A549 (cell line): ENCODE data around the gene ABCB1.

Source experiments
- CHD2 ChIP-seq: fragments of 150-350 bp; IDR thresholded peaks from 2 replicates; pipeline ENCODE4 v1.6.1; 2014; ENCODE audit warnings: low read length; ENCODE audit not compliant: partially characterized antibody
- EHMT2 ChIP-seq: fragments of 200-600 bp; sonication (generic); IDR thresholded peaks from 2 replicates; pipeline ENCODE4 v1.6.1; 2016; ENCODE audit warnings: antibody characterized with exemption, low read depth, mild to moderate bottlenecking, moderate library complexity
- ESRRA ChIP-seq: fragments of 150-350 bp; IDR thresholded peaks from 2 replicates; pipeline ENCODE4 v1.6.1; 2014; ENCODE audit warnings: mild to moderate bottlenecking, low read length, borderline replicate concordance
- JUN ChIP-seq, 2 experiments: fragments of >200 bp; sonication (Bioruptor Twin); formaldehyde crosslinking; IDR thresholded peaks; 2 replicates in 1 of 2; 3 replicates in 1 of 2; pipeline ENCODE4 v1.6.1; 2016 to 2017
- NPAS2 ChIP-seq: fragments of 250-450 bp; sonication (Bioruptor Pico); IDR thresholded peaks from 2 replicates; pipeline ENCODE4 v1.8.0; 2022; ENCODE audit warnings: mild to moderate bottlenecking, moderate library complexity, borderline replicate concordance
- POLR2A ChIP-seq: IDR thresholded peaks from 2 replicates; pipeline ENCODE4 v1.6.1; 2012; ENCODE audit warnings: mild to moderate bottlenecking, low read length
- POLR2AphosphoS2 ChIP-seq: conservative IDR thresholded peaks from 2 replicates; pipeline ENCODE4 v1.6.1; 2012; ENCODE audit warnings: low read length, improper control_type of control experiment, inconsistent platforms
- RAD21 ChIP-seq, 2 experiments: fragments of >200 bp in 1 of 2; sonication (Bioruptor Twin) in 1 of 2; formaldehyde crosslinking in 1 of 2; IDR thresholded peaks in 1 of 2; conservative IDR thresholded peaks in 1 of 2; 2 replicates in 1 of 2; 3 replicates in 1 of 2; pipeline ENCODE4 v1.6.1; 2012 to 2018; ENCODE audit warnings: inconsistent platforms in 1 of 2
- REST ChIP-seq: fragments of 200-600 bp; sonication (generic); IDR thresholded peaks from 2 replicates; pipeline ENCODE4 v1.6.1; 2016; ENCODE audit warnings: antibody characterized with exemption, mild to moderate bottlenecking, moderate library complexity
- SMC3 ChIP-seq: fragments of >200 bp; sonication (Bioruptor Twin); formaldehyde crosslinking; IDR thresholded peaks from 3 replicates; pipeline ENCODE4 v1.6.1; 2018; ENCODE audit warnings: inconsistent platforms
- TP53 ChIP-seq: fragments of 250-450 bp; sonication (Bioruptor Pico); IDR thresholded peaks from 2 replicates; pipeline ENCODE4 v1.5.0; 2021; ENCODE audit warnings: mild to moderate bottlenecking, moderate library complexity
- TF ChIP-seq, protein P1 (sequence below): fragments of >200 bp; sonication (Bioruptor Twin); formaldehyde crosslinking; IDR thresholded peaks from 3 replicates; pipeline ENCODE4 v1.5.1; 2016
- TF ChIP-seq, protein P2 (sequence below): IDR thresholded peaks from 2 replicates; pipeline ENCODE4 v1.6.1; 2012

GRCh38 chr7:87517891-87518290 is 82.8 kb downstream of the ABCB1 start:
- TF ChIP-seq, protein P1, sequence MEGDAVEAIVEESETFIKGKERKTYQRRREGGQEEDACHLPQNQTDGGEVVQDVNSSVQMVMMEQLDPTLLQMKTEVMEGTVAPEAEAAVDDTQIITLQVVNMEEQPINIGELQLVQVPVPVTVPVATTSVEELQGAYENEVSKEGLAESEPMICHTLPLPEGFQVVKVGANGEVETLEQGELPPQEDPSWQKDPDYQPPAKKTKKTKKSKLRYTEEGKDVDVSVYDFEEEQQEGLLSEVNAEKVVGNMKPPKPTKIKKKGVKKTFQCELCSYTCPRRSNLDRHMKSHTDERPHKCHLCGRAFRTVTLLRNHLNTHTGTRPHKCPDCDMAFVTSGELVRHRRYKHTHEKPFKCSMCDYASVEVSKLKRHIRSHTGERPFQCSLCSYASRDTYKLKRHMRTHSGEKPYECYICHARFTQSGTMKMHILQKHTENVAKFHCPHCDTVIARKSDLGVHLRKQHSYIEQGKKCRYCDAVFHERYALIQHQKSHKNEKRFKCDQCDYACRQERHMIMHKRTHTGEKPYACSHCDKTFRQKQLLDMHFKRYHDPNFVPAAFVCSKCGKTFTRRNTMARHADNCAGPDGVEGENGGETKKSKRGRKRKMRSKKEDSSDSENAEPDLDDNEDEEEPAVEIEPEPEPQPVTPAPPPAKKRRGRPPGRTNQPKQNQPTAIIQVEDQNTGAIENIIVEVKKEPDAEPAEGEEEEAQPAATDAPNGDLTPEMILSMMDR: no peak
- TF ChIP-seq CHD2 (no peak), POLR2A (no peak), RAD21 (conservative IDR thresholded peaks at IDR 0.05 in 1 of 2, IDR thresholded peaks at IDR 0.05 in 1 of 2) (no peak), JUN (IDR thresholded peaks at IDR 0.05) (no peak), REST (no peak), POLR2AphosphoS2 (no peak), SMC3 (no peak), NPAS2 (no peak), TP53 (CRISPR knock-in tag) (no peak), EHMT2 (no peak), ESRRA (no peak)
- TF ChIP-seq, protein P2, sequence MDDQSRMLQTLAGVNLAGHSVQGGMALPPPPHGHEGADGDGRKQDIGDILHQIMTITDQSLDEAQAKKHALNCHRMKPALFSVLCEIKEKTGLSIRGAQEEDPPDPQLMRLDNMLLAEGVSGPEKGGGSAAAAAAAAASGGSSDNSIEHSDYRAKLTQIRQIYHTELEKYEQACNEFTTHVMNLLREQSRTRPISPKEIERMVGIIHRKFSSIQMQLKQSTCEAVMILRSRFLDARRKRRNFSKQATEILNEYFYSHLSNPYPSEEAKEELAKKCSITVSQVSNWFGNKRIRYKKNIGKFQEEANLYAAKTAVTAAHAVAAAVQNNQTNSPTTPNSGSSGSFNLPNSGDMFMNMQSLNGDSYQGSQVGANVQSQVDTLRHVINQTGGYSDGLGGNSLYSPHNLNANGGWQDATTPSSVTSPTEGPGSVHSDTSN: no peak
